A549 (cell line): ENCODE data around the gene LGR6.

Experiments
- CTCF ChIP-seq: fragments of >200 bp; sonication (Bioruptor Twin); formaldehyde crosslinking; IDR thresholded peaks from 3 replicates; pipeline ENCODE4 v1.5.1; 2016
- HOXB5 ChIP-seq: fragments of 250-450 bp; sonication (Bioruptor Pico); IDR thresholded peaks from 2 replicates; pipeline ENCODE4 v1.5.0; 2020; ENCODE audit warnings: mild to moderate bottlenecking, moderate library complexity
- NR3C1 ChIP-seq: fragments of >200 bp; sonication (Bioruptor Twin); formaldehyde crosslinking; IDR thresholded peaks from 3 replicates; pipeline ENCODE4 v1.6.1; 2017
- POLR2A ChIP-seq: IDR thresholded peaks from 2 replicates; pipeline ENCODE4 v1.6.1; 2012; ENCODE audit warnings: mild to moderate bottlenecking, low read length
- REST ChIP-seq: fragments of 200-600 bp; sonication (generic); IDR thresholded peaks from 2 replicates; pipeline ENCODE4 v1.6.1; 2016; ENCODE audit warnings: antibody characterized with exemption, mild to moderate bottlenecking, moderate library complexity
- RFX5 ChIP-seq: fragments of 450-650 bp; IDR thresholded peaks from 2 replicates; pipeline ENCODE4 v1.7.1; 2014; ENCODE audit warnings: antibody characterized with exemption, mild to moderate bottlenecking, moderate library complexity
- SREBF2 ChIP-seq: fragments of 450-650 bp; IDR thresholded peaks from 2 replicates; pipeline ENCODE4 v1.6.1; 2014; ENCODE audit warnings: mild to moderate bottlenecking, moderate library complexity
- TF ChIP-seq, protein P1 (sequence below): IDR thresholded peaks from 2 replicates; pipeline ENCODE4 v1.6.1; 2012; ENCODE audit warnings: low read depth, borderline replicate concordance
- TF ChIP-seq, protein P2 (sequence below): fragments of 450-650 bp; IDR thresholded peaks from 2 replicates; pipeline ENCODE4 v1.6.1; 2014; ENCODE audit warnings: antibody characterized with exemption

- TF ChIP-seq CTCF (no peak), REST (no peak), NR3C1 (no peak), HOXB5 (CRISPR knock-in tag) (no peak), RFX5 (no peak), SREBF2 (no peak), POLR2A (no peak)
- TF ChIP-seq, protein P1, sequence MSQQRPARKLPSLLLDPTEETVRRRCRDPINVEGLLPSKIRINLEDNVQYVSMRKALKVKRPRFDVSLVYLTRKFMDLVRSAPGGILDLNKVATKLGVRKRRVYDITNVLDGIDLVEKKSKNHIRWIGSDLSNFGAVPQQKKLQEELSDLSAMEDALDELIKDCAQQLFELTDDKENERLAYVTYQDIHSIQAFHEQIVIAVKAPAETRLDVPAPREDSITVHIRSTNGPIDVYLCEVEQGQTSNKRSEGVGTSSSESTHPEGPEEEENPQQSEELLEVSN, result no peak
- TF ChIP-seq, protein P2, sequence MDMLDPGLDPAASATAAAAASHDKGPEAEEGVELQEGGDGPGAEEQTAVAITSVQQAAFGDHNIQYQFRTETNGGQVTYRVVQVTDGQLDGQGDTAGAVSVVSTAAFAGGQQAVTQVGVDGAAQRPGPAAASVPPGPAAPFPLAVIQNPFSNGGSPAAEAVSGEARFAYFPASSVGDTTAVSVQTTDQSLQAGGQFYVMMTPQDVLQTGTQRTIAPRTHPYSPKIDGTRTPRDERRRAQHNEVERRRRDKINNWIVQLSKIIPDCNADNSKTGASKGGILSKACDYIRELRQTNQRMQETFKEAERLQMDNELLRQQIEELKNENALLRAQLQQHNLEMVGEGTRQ, result no peak
Measured at GRCh38 chr1:202200669-202201068, 7.1 kb downstream of the LGR6 start.
